ENCODE data around the gene ATG4D.

ATG4D gene

DNA sequence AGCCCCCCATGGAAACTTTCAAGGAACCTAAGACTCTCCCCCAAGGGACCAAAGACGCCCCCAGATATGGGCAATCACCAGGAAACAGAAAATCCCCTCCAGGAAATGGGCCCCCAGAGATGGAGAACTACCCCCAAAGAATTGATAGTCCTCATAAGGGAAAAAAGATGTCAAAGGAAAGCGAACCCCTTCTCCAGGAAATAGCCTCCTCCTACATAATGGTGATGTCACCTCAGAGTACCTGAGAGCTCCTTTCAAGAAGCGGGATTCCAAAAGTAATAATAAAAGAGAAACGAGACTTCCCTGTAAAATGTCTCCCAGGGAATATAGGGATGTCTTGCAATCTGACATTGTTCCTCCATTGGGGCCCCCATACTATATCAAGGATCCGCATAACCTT, 24.0 kb downstream of the ATG4D start:
- ChIA-PET POLR2A (interaction anchor here (0.6 to 1.7 kb wide), 5 partner anchors 13 to 785 kb away, joined by 3 to 7 read pairs (median 4); no protein-coding TSS in a partner anchor), CTCF (interaction anchor here (0.6 to 1.8 kb wide), 10 partner anchors 15 to 168 kb away, joined by 3 to 5 read pairs (median 4); no protein-coding TSS in a partner anchor)
- Histone ChIP-seq H3K36me3 (ENCODE audit: control insufficient read depth in 2 of 2, insufficient read depth in 1 of 2, low read length in 2 of 2) (peaks cover 9 to 11% of the 10 kb centered on the region in 2 experiments; a peak in 2 of 3 replicates), H3K9me3 (ENCODE audit: control insufficient read depth, insufficient read depth, low read depth, low read length) (no peaks in the 10 kb centered on the region), H3K27ac (ENCODE audit: extremely low read depth, low read depth, low read length) (no peak overlapping the region), H3K4me3 (ENCODE audit: low read depth, low read length) (peak overlapping the region; percentile 44), H3K4me1 (ENCODE audit: control insufficient read depth, insufficient read depth, low read length) (peaks cover 13% of the 10 kb centered on the region)
- TF ChIP-seq FEZF1 (tag by site-specific recombination; IDR thresholded peaks at IDR 0.05): no peak
- TF ChIP-seq ZSCAN30 (tag by site-specific recombination; IDR thresholded peaks at IDR 0.05): no peak
- TF ChIP-seq PRDM1 (tag by site-specific recombination; IDR thresholded peaks at IDR 0.05): 0 out of 2 replicates have a peak, but pooled peaks have one; percentile 27
- TF ChIP-seq, protein P1, sequence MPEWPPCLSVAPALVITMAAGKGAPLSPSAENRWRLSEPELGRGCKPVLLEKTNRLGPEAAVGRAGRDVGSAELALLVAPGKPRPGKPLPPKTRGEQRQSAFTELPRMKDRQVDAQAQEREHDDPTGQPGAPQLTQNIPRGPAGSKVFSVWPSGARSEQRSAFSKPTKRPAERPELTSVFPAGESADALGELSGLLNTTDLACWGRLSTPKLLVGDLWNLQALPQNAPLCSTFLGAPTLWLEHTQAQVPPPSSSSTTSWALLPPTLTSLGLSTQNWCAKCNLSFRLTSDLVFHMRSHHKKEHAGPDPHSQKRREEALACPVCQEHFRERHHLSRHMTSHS (tag by site-specific recombination; IDR thresholded peaks at IDR 0.05): no peak
- TF ChIP-seq, protein P2, sequence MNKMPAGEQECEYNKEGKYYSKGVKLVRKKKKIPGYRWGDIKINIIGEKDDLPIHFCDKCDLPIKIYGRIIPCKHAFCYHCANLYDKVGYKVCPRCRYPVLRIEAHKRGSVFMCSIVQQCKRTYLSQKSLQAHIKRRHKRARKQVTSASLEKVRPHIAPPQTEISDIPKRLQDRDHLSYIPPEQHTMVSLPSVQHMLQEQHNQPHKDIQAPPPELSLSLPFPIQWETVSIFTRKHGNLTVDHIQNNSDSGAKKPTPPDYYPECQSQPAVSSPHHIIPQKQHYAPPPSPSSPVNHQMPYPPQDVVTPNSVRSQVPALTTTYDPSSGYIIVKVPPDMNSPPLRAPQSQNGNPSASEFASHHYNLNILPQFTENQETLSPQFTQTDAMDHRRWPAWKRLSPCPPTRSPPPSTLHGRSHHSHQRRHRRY (tag by site-specific recombination; IDR thresholded peaks at IDR 0.05): no peak
- TF ChIP-seq, protein P3, sequence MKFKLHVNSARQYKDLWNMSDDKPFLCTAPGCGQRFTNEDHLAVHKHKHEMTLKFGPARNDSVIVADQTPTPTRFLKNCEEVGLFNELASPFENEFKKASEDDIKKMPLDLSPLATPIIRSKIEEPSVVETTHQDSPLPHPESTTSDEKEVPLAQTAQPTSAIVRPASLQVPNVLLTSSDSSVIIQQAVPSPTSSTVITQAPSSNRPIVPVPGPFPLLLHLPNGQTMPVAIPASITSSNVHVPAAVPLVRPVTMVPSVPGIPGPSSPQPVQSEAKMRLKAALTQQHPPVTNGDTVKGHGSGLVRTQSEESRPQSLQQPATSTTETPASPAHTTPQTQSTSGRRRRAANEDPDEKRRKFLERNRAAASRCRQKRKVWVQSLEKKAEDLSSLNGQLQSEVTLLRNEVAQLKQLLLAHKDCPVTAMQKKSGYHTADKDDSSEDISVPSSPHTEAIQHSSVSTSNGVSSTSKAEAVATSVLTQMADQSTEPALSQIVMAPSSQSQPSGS (tag by site-specific recombination; IDR thresholded peaks at IDR 0.05; ENCODE audit: low read depth): peak; percentile 40; the same call in 1 of the 2 replicates
- TF ChIP-seq ZNF394 (tag by site-specific recombination; IDR thresholded peaks at IDR 0.05; ENCODE audit: borderline replicate concordance): peak; percentile 38; the same call in 1 of the 2 replicates
- TF ChIP-seq ZNF785 (tag by site-specific recombination; IDR thresholded peaks at IDR 0.05): no peak

DNA sequence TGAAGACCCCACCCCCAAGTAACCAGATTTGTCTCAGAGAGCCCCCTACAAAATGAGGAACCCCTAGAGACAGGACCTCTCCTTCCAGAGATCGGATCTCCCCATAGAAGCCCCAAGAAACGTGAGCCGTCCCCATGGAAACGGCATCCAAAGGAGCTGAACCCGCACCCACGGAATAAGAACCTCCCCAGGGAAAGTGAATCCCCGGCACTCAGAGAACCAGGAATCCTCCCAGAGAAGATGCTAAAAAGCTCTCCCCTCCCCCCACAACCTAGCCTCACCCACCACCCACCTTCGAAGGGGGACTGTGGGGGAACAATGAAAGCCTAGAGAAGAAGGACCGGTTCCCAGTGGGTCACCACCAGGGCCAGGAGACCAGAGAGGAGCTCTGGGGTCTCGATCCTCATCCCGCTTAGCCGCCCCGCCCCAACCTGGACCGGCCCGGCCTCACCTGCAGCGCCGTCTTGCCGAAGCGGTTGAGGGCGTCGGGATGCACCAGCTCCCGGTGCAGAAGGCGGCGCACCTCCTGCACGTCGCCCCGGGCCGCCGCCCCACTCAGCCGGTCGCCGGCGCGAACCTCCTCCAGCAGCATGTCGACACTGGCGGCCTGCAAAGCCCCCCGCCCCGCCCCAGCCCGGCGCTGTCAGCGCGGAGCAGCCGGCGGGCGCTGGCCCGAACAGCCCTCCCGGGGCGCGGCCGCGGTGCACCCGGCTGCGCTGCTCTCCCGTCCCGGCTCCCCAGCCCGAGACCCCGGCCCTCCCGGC, 24.5 kb downstream of the ATG4D start:
- peaks cover 13% of the 10 kb centered on the region for H3K4me1 ChIP-seq (ENCODE audit: control insufficient read depth, insufficient read depth, low read length)
- no peaks in the 10 kb centered on the region for H3K9me3 ChIP-seq (ENCODE audit: control insufficient read depth, insufficient read depth, low read depth, low read length)
- peaks cover 6 to 7% of the 10 kb centered on the region in 2 experiments; a peak in 2 of 3 replicates for H3K36me3 ChIP-seq (ENCODE audit: control insufficient read depth in 2 of 2, insufficient read depth in 1 of 2, low read length in 2 of 2)
- H3K4me3 ChIP-seq (ENCODE audit: low read depth, low read length): peak overlapping the region; percentile 44
- H3K27ac ChIP-seq (ENCODE audit: extremely low read depth, low read depth, low read length): no peak overlapping the region; the same call in 1 of the 2 replicates
- ChIA-PET POLR2A (interaction anchor here (0.6 to 1.7 kb wide), 6 partner anchors 13 to 128 kb away, joined by 3 to 8 read pairs (median 6); partner anchors contain the start of gene KEAP1), CTCF (interaction anchor here (0.7 to 5.6 kb wide), 14 partner anchors 12 to 168 kb away, joined by 3 to 28 read pairs (median 4); no protein-coding TSS in a partner anchor)
- TF ChIP-seq ZNF335 (tag by site-specific recombination; conservative IDR thresholded peaks at IDR 0.05) (peak; percentile 39; the same call in 1 of the 2 replicates), ZNF324 (tag by site-specific recombination; IDR thresholded peaks at IDR 0.05) (no peak), KLF1 (tag by site-specific recombination; IDR thresholded peaks at IDR 0.05) (peak; percentile 68), OSR2 (tag by site-specific recombination; IDR thresholded peaks at IDR 0.05) (no peak), EGR2 (tag by site-specific recombination; IDR thresholded peaks at IDR 0.05; ENCODE audit: low read depth) (0 out of 2 replicates have a peak, but pooled peaks have one; percentile 29), ZNF214 (tag by site-specific recombination; IDR thresholded peaks at IDR 0.05; ENCODE audit: borderline replicate concordance) (no peak), SP2 (tag by site-specific recombination; IDR thresholded peaks at IDR 0.05) (peak; percentile 32), ZFHX2 (tag by site-specific recombination; conservative IDR thresholded peaks at IDR 0.05) (peak; percentile 42; the same call in 1 of the 2 replicates), ZBTB8A (tag by site-specific recombination; IDR thresholded peaks at IDR 0.05) (peak; percentile 22; the same call in 1 of the 2 replicates), ZNF777 (tag by site-specific recombination; IDR thresholded peaks at IDR 0.05; ENCODE audit: borderline replicate concordance) (0 out of 2 replicates have a peak, but pooled peaks have one; percentile 29), ZNF561 (tag by site-specific recombination; IDR thresholded peaks at IDR 0.05; ENCODE audit: borderline replicate concordance) (0 out of 2 replicates have a peak, but pooled peaks have one; percentile 20), ZIC2 (tag by site-specific recombination; IDR thresholded peaks at IDR 0.05) (peak; percentile 10; the same call in 1 of the 2 replicates), ZNF600 (tag by site-specific recombination; IDR thresholded peaks at IDR 0.05) (peak; percentile 54), ZNF626 (tag by site-specific recombination; IDR thresholded peaks at IDR 0.05) (no peak)
- TF ChIP-seq, protein P4, sequence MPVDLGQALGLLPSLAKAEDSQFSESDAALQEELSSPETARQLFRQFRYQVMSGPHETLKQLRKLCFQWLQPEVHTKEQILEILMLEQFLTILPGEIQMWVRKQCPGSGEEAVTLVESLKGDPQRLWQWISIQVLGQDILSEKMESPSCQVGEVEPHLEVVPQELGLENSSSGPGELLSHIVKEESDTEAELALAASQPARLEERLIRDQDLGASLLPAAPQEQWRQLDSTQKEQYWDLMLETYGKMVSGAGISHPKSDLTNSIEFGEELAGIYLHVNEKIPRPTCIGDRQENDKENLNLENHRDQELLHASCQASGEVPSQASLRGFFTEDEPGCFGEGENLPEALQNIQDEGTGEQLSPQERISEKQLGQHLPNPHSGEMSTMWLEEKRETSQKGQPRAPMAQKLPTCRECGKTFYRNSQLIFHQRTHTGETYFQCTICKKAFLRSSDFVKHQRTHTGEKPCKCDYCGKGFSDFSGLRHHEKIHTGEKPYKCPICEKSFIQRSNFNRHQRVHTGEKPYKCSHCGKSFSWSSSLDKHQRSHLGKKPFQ (tag by site-specific recombination; IDR thresholded peaks at IDR 0.05): no peak
- TF ChIP-seq, protein P5, sequence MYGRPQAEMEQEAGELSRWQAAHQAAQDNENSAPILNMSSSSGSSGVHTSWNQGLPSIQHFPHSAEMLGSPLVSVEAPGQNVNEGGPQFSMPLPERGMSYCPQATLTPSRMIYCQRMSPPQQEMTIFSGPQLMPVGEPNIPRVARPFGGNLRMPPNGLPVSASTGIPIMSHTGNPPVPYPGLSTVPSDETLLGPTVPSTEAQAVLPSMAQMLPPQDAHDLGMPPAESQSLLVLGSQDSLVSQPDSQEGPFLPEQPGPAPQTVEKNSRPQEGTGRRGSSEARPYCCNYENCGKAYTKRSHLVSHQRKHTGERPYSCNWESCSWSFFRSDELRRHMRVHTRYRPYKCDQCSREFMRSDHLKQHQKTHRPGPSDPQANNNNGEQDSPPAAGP (tag by site-specific recombination; IDR thresholded peaks at IDR 0.05): peak; percentile 37; the same call in 1 of the 2 replicates
- TF ChIP-seq, protein P6, sequence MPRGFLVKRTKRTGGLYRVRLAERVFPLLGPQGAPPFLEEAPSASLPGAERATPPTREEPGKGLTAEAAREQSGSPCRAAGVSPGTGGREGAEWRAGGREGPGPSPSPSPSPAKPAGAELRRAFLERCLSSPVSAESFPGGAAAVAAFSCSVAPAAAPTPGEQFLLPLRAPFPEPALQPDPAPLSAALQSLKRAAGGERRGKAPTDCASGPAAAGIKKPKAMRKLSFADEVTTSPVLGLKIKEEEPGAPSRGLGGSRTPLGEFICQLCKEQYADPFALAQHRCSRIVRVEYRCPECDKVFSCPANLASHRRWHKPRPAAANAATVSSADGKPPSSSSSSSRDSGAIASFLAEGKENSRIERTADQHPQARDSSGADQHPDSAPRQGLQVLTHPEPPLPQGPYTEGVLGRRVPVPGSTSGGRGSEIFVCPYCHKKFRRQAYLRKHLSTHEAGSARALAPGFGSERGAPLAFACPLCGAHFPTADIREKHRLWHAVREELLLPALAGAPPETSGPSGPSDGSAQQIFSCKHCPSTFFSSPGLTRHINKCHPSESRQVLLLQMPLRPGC (tag by site-specific recombination; IDR thresholded peaks at IDR 0.05): 0 out of 2 replicates have a peak, but pooled peaks have one; percentile 40
